HepG2 (cell line): Measurements from ENCODE around the gene ADSS2. TPM values are rescaled to one million over a fixed set of nuclear protein-coding genes. Genes with fewer than 3 reads are reported as not detected.
A peak's percentile ranks its signal among the peaks of the same experiment; 100 is the strongest.

Source experiments
- ATAC-seq: fragments of 200-7000 bp; cut with Tn5 transposase; 3 replicates; pipeline ENCODE4 v1.9.1; 2020; ENCODE audit warnings: mild to moderate bottlenecking, moderate library complexity
- BruUV-seq: library from RNA; stranded (reverse); fragments of 400-500 nt; replicated peaks from 2 replicates; lab custom pipeline; 2021; lab: Mats Ljungman, UMichigan
- CTCF ChIA-PET: fragments of 300-600 bp; formaldehyde crosslinking; extraction: SDS; loops from one replicate; lab custom pipeline; 2021; ENCODE audit warnings: low total read pairs, inconsistent platforms, low intra/inter-chr PET ratio; lab: Yijun Ruan, JAX
- POLR2A ChIA-PET: fragments of 350-600 bp; sonication (Branson Sonifier 250); formaldehyde crosslinking; loops from one replicate; lab custom pipeline; 2020; ENCODE audit warnings: antibody characterized with exemption, inconsistent platforms; lab: Yijun Ruan, JAX
- DNase-seq: peaks from one replicate; pipeline ENCODE4 v3.0.0-alpha.2; 2015; ENCODE audit warnings: low spot score
- FAIRE-seq: peaks from 3 replicates; lab custom pipeline; 2011; peaks lifted over from hg19 to GRCh38; lab: Jason Lieb, UNC
- H2AFZ ChIP-seq: one replicate; pipeline ENCODE4 v1.6.1; 2011; ENCODE audit warnings: low read length, inconsistent platforms
- H3K27ac ChIP-seq: fragments of 300-600 bp; 3 replicates; pipeline ENCODE4 v1.8.0; 2011; ENCODE audit warnings: mixed run types, mild to moderate bottlenecking, mixed read lengths, low read length, inconsistent platforms; ENCODE audit not compliant: insufficient read depth; ENCODE audit errors: extremely low read length
- H3K27me3 ChIP-seq, 2 experiments: fragments of 200-600 bp in 1 of 2; 2 replicates in 1 of 2; 3 replicates in 1 of 2; pipeline versions ENCODE4 v1.6.0 to v1.8.0; 2011; ENCODE audit warnings: low read length in 2 of 2, mild to moderate bottlenecking in 2 of 2, moderate library complexity in 2 of 2, inconsistent platforms in 1 of 2; ENCODE audit not compliant: insufficient read depth in 2 of 2, control insufficient read depth in 1 of 2
- H3K36me3 ChIP-seq, 2 experiments: fragments of 200-600 bp in 1 of 2; replicated peaks in 1 of 2; 2 replicates in 1 of 2; 3 replicates in 1 of 2; pipeline versions ENCODE4 v1.5.1 to v1.8.0; 2011; ENCODE audit warnings: low read length in 2 of 2, inconsistent platforms in 1 of 2; ENCODE audit not compliant: insufficient read depth in 2 of 2, control insufficient read depth in 1 of 2
- H3K4me1 ChIP-seq: 2 replicates; pipeline ENCODE4 v1.5.1; 2012; ENCODE audit warnings: low read length, inconsistent platforms; ENCODE audit not compliant: insufficient read depth
- H3K4me2 ChIP-seq: 2 replicates; pipeline ENCODE4 v1.6.0; 2011; ENCODE audit warnings: low read depth, low read length, inconsistent platforms
- H3K4me3 ChIP-seq, 3 experiments: fragments of 200-600 bp in 1 of 3; sonication (generic), shearing (Covaris generic) in 1 of 3; replicated peaks in 1 of 3; 2 replicates each; pipeline ENCODE4 v1.5.1; 2011 to 2016; ENCODE audit warnings: low read length in 3 of 3, inconsistent platforms in 2 of 3, low read depth in 2 of 3, mild to moderate bottlenecking in 2 of 3, control low read depth in 1 of 3, mixed read lengths in 1 of 3; ENCODE audit not compliant: insufficient read depth in 1 of 3
- H3K79me2 ChIP-seq: one replicate; pipeline ENCODE4 v1.6.1; 2011; ENCODE audit warnings: low read length, inconsistent platforms; ENCODE audit not compliant: insufficient read depth
- H3K9ac ChIP-seq: 2 replicates; pipeline ENCODE4 v1.6.0; 2011; ENCODE audit warnings: mild to moderate bottlenecking, low read depth, low read length, inconsistent platforms; ENCODE audit not compliant: insufficient read depth
- H3K9me3 ChIP-seq: 2 replicates; pipeline ENCODE4 v1.5.1; 2012; ENCODE audit warnings: mild to moderate bottlenecking, low read length
- H4K20me1 ChIP-seq: 2 replicates; pipeline ENCODE4 v1.6.0; 2011; ENCODE audit warnings: inconsistent platforms, mild to moderate bottlenecking, low read length, moderate library complexity; ENCODE audit not compliant: insufficient read depth
- ARID2 ChIP-seq: sonication (generic); formaldehyde crosslinking; IDR thresholded peaks from 2 replicates; pipeline ENCODE4 v1.8.1; 2022; ENCODE audit warnings: mild to moderate bottlenecking, missing genetic modification reagents, borderline replicate concordance
- ATF7 ChIP-seq, 2 experiments: fragments of 450-650 bp in 1 of 2; sonication (generic) in 1 of 2; formaldehyde crosslinking in 1 of 2; IDR thresholded peaks; 2 replicates each; pipeline versions ENCODE4 v1.4.0 to v1.6.1; 2016 to 2020; ENCODE audit warnings: antibody characterized with exemption in 1 of 2, mild to moderate bottlenecking in 1 of 2, missing genetic modification reagents in 1 of 2
- DPF2 ChIP-seq: sonication (generic); formaldehyde crosslinking; IDR thresholded peaks from 2 replicates; pipeline ENCODE4 v1.4.0; 2020; ENCODE audit warnings: mild to moderate bottlenecking, low read depth, missing genetic modification reagents, borderline replicate concordance
- EED ChIP-seq: sonication (generic); formaldehyde crosslinking; IDR thresholded peaks from 2 replicates; pipeline ENCODE4 v1.5.0; 2020; ENCODE audit warnings: mild to moderate bottlenecking, missing genetic modification reagents
- KDM1A ChIP-seq: IDR thresholded peaks from 2 replicates; pipeline ENCODE4 v1.6.1; 2016; ENCODE audit warnings: missing compliant biosample characterization
- MZF1 ChIP-seq: sonication (generic); formaldehyde crosslinking; IDR thresholded peaks from 2 replicates; pipeline ENCODE4 v1.8.1; 2023; ENCODE audit warnings: mild to moderate bottlenecking, missing genetic modification reagents, borderline replicate concordance
- NAIF1 ChIP-seq: sonication (generic); formaldehyde crosslinking; IDR thresholded peaks from 2 replicates; pipeline ENCODE4 v1.5.0; 2020; ENCODE audit warnings: mild to moderate bottlenecking, missing genetic modification reagents, borderline replicate concordance
- RBAK ChIP-seq: sonication (generic); formaldehyde crosslinking; IDR thresholded peaks from 2 replicates; pipeline ENCODE4 v1.5.1; 2020; ENCODE audit warnings: mild to moderate bottlenecking, missing genetic modification reagents
- SRSF9 ChIP-seq: fragments of 200-400 bp; formaldehyde crosslinking; IDR thresholded peaks from 2 replicates; pipeline ENCODE4 v1.6.1; 2018; ENCODE audit warnings: borderline replicate concordance, mild to moderate bottlenecking, low read depth, low read length; ENCODE audit not compliant: insufficient read depth, poor library complexity, severe bottlenecking
- TCF7L2 ChIP-seq: IDR thresholded peaks from 2 replicates; pipeline ENCODE4 v1.6.1; 2011; ENCODE audit warnings: mild to moderate bottlenecking, low read depth, low read length, moderate library complexity
- ZC3H13 ChIP-seq: sonication (generic); formaldehyde crosslinking; IDR thresholded peaks from 2 replicates; pipeline ENCODE4 v1.8.1; 2023; ENCODE audit warnings: mild to moderate bottlenecking, missing genetic modification reagents, moderate library complexity
- ZEB1 ChIP-seq: IDR thresholded peaks from 2 replicates; pipeline ENCODE4 v1.6.1; 2012; ENCODE audit warnings: mild to moderate bottlenecking, low read depth, inconsistent platforms; ENCODE audit not compliant: insufficient replicate concordance
- ZNF234 ChIP-seq: sonication (generic); formaldehyde crosslinking; conservative IDR thresholded peaks from 2 replicates; pipeline ENCODE4 v1.5.1; 2020; ENCODE audit warnings: mild to moderate bottlenecking, missing genetic modification reagents
- ZNF44 ChIP-seq: sonication (generic); formaldehyde crosslinking; IDR thresholded peaks from 2 replicates; pipeline ENCODE4 v1.5.1; 2020; ENCODE audit warnings: mild to moderate bottlenecking, missing genetic modification reagents
- ZNF496 ChIP-seq: sonication (generic); formaldehyde crosslinking; IDR thresholded peaks from 2 replicates; pipeline ENCODE4 v1.8.1; 2023; ENCODE audit warnings: mild to moderate bottlenecking, moderate library complexity, missing genetic modification reagents; ENCODE audit not compliant: insufficient replicate concordance
- ZNF775 ChIP-seq: sonication (generic); formaldehyde crosslinking; IDR thresholded peaks from 2 replicates; pipeline ENCODE4 v1.4.0; 2020; ENCODE audit warnings: missing genetic modification reagents, mild to moderate bottlenecking, moderate library complexity, borderline replicate concordance
- ZNF891 ChIP-seq: sonication (generic); formaldehyde crosslinking; IDR thresholded peaks from 2 replicates; pipeline ENCODE4 v1.5.0; 2020; ENCODE audit warnings: mild to moderate bottlenecking, missing genetic modification reagents
- WGBS: methylation state at CpG from one replicate; pipeline ENCODE4 v1.1.6; 2017; ENCODE audit warnings: low lambda C conversion rate; 5-methylcytosine and 5-hydroxymethylcytosine counted together
- in situ Hi-C: cut with HindIII; loops from 2 replicates; pipeline ENCODE4 v1.10.0; 2017; ENCODE audit warnings: low pct_unique_long_range_greater_than_20kb; ENCODE audit not compliant: extremely low pct_ligation_motif_present
- intact Hi-C: fragments of 100-400 bp; cut with micrococcal nuclease; formaldehyde crosslinking; loops from one replicate; pipeline ENCODE4 v1.10.0; 2022; ENCODE audit not compliant: unreplicated experiment
- polyA plus RNA-seq, 8 experiments: library from polyadenylated mRNA; depleted of rRNA in 3 of 8; stranded (reverse) in 7 of 8; unstranded in 1 of 8; fragments of >200 nt; fragmentation: Illumina TruSeq in 4 of 8; extraction: Trizol in 4 of 8; gene quantifications; 2 replicates each; pipeline versions ENCODE4 v1.2.1 to v1.2.3, GENCODE V29; 2011 to 2016; ENCODE audit warnings: low read depth in 4 of 8, missing spikeins in 1 of 8, mixed read lengths in 1 of 8; ENCODE audit not compliant: insufficient read depth in 1 of 8
- total RNA-seq, 5 experiments: library from RNA; depleted of rRNA; stranded (reverse); fragments of >200 nt; fragmentation: Illumina TruSeq; extraction: Trizol; gene quantifications; 2 replicates each; pipeline ENCODE4 v1.2.3, GENCODE V29; 2016; ENCODE audit warnings: low read depth in 1 of 5
- TF ChIP-seq, protein P1 (sequence below): sonication (generic); formaldehyde crosslinking; IDR thresholded peaks from 2 replicates; pipeline ENCODE4 v1.5.0; 2020; ENCODE audit warnings: missing genetic modification reagents, mild to moderate bottlenecking, borderline replicate concordance
- TF ChIP-seq, protein P2 (sequence below): sonication (generic); formaldehyde crosslinking; IDR thresholded peaks from 2 replicates; pipeline ENCODE4 v1.5.0; 2020; ENCODE audit warnings: mild to moderate bottlenecking, missing genetic modification reagents
- TF ChIP-seq, protein P3 (sequence below), 2 experiments: sonication (generic) in 1 of 2; formaldehyde crosslinking in 1 of 2; IDR thresholded peaks; 2 replicates each; pipeline versions ENCODE4 v1.4.0 to v1.6.1; 2018 to 2020; ENCODE audit warnings: missing genetic modification reagents in 2 of 2, borderline replicate concordance in 1 of 2, low read depth in 1 of 2, mild to moderate bottlenecking in 1 of 2, missing biosample characterization in 1 of 2

The ADSS2 gene
- total and polyA plus RNA-seq, 2 of the 13 experiments (the other 11 are each of a cell fraction or from before 2014, with no cell fraction given): 15.1 to 43.4 TPM

DNA sequence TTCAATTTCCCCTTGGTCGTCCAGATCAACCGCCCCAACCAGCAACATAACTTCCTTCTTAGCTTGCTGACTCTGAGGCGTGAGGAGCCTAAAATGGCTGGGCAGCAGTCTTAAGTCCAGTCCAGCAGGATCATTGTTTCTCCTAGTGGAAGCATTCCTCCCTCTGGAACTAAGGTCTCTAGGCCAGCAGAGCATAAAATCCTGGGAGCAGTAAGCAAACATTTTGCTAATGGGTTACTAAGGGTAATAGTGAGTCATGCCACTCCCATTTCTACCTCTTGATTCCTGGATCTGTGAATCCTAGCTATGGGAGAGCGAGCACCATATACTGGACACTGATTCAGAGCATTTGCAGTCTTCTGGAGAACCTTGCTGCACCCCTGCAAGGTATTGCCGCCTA, 59.9 kb downstream of the ADSS2 start:
- ChIA-PET POLR2A (no interaction called here), CTCF (no interaction called here)
- TF ChIP-seq DPF2 (CRISPR knock-in tag): no peak
- TF ChIP-seq ZNF496 (CRISPR knock-in tag): no peak
- no peak for TF ChIP-seq SRSF9
- TF ChIP-seq ATF7 (IDR thresholded peaks at IDR 0.05): no peak
- no peak for TF ChIP-seq ATF7 (CRISPR knock-in tag; IDR thresholded peaks at IDR 0.05)
- TF ChIP-seq RBAK (CRISPR knock-in tag): no peak
- TF ChIP-seq TCF7L2: no peak
- TF ChIP-seq, protein P1, sequence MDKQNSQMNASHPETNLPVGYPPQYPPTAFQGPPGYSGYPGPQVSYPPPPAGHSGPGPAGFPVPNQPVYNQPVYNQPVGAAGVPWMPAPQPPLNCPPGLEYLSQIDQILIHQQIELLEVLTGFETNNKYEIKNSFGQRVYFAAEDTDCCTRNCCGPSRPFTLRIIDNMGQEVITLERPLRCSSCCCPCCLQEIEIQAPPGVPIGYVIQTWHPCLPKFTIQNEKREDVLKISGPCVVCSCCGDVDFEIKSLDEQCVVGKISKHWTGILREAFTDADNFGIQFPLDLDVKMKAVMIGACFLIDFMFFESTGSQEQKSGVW (CRISPR knock-in tag): no peak
- no peak for TF ChIP-seq ZNF234
- no peak for TF ChIP-seq ZC3H13 (CRISPR knock-in tag)
- no peak for TF ChIP-seq NAIF1 (CRISPR knock-in tag)
- no peak for TF ChIP-seq ZNF775 (CRISPR knock-in tag)
- TF ChIP-seq, protein P2, sequence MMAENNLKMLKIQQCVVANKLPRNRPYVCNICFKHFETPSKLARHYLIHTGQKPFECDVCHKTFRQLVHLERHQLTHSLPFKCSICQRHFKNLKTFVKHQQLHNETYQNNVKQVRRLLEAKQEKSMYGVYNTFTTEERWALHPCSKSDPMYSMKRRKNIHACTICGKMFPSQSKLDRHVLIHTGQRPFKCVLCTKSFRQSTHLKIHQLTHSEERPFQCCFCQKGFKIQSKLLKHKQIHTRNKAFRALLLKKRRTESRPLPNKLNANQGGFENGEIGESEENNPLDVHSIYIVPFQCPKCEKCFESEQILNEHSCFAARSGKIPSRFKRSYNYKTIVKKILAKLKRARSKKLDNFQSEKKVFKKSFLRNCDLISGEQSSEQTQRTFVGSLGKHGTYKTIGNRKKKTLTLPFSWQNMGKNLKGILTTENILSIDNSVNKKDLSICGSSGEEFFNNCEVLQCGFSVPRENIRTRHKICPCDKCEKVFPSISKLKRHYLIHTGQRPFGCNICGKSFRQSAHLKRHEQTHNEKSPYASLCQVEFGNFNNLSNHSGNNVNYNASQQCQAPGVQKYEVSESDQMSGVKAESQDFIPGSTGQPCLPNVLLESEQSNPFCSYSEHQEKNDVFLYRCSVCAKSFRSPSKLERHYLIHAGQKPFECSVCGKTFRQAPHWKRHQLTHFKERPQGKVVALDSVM (CRISPR knock-in tag): no peak
- TF ChIP-seq, protein P3, sequence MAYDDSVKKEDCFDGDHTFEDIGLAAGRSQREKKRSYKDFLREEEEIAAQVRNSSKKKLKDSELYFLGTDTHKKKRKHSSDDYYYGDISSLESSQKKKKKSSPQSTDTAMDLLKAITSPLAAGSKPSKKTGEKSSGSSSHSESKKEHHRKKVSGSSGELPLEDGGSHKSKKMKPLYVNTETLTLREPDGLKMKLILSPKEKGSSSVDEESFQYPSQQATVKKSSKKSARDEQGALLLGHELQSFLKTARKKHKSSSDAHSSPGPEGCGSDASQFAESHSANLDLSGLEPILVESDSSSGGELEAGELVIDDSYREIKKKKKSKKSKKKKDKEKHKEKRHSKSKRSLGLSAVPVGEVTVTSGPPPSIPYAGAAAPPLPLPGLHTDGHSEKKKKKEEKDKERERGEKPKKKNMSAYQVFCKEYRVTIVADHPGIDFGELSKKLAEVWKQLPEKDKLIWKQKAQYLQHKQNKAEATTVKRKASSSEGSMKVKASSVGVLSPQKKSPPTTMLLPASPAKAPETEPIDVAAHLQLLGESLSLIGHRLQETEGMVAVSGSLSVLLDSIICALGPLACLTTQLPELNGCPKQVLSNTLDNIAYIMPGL (CRISPR knock-in tag; IDR thresholded peaks at IDR 0.05; ENCODE audit: borderline replicate concordance in 1 of 2, low read depth in 1 of 2): no peak
- TF ChIP-seq MZF1 (CRISPR knock-in tag): no peak
- no peak for TF ChIP-seq ZNF44 (CRISPR knock-in tag)
- no peak for TF ChIP-seq ZEB1
- TF ChIP-seq ZNF891 (CRISPR knock-in tag): no peak
- no peak for TF ChIP-seq EED (CRISPR knock-in tag)
- no peak for TF ChIP-seq KDM1A
- TF ChIP-seq ARID2 (CRISPR knock-in tag): no peak
- in situ Hi-C loops (no loop called here), intact Hi-C loops (no loop called here)
- Histone ChIP-seq H4K20me1 (no peaks in the 10 kb centered on the region), H3K27ac (no peak overlapping the region), H3K4me3 (no peak overlapping the region), H2AFZ (no peak overlapping the region), H3K9ac (no peak overlapping the region), H3K4me2 (no peak overlapping the region), H3K4me1 (peaks cover 9% of the 10 kb centered on the region; the same call in 1 of the 2 replicates), H3K27me3 (no peaks in the 10 kb centered on the region), H3K9me3 (no peaks in the 10 kb centered on the region), H3K36me3 (no peaks in the 10 kb centered on the region), H3K79me2 (no peaks in the 10 kb centered on the region)
- peak; percentile 55 for ATAC-seq
- DNase-seq: peak; percentile 32
- no peak for FAIRE-seq
- no TSS peak for BruUV-seq
- 87% methylated on average over 5 of the region's 5 CpGs for WGBS
